Calu3 (cell line): ENCODE results near the gene CDH18. TPM values are rescaled to one million over a fixed set of nuclear protein-coding genes. Genes with fewer than 3 reads are reported as not detected.

ENCODE experiments used
- BruUV-seq: library from RNA; stranded (reverse); fragments of 400-500 nt; replicated peaks from 2 replicates; lab custom pipeline; 2021; lab: Mats Ljungman, UMichigan
- CTCF ChIA-PET: fragments of 300-600 bp; sonication (Branson Sonifier 250); formaldehyde crosslinking; loops from one replicate; lab custom pipeline; 2022; ENCODE audit warnings: antibody characterized with exemption; lab: Charles Lee
- DNase-seq: peaks from one replicate; pipeline ENCODE4 v3.0.0; 2022
- H3K27ac Mint-ChIP-seq: one replicate; pipeline ENCODE4 v1.8.0; 2022; ENCODE audit warnings: mixed read lengths; ENCODE audit not compliant: unreplicated experiment
- H3K27me3 Mint-ChIP-seq: one replicate; pipeline ENCODE4 v1.8.0; 2022; ENCODE audit warnings: mixed read lengths; ENCODE audit not compliant: unreplicated experiment
- H3K36me3 Mint-ChIP-seq: one replicate; pipeline ENCODE4 v1.8.0; 2022; ENCODE audit warnings: mild to moderate bottlenecking, moderate library complexity, mixed read lengths; ENCODE audit not compliant: insufficient read depth, unreplicated experiment
- H3K4me1 Mint-ChIP-seq: one replicate; pipeline ENCODE4 v1.8.0; 2022; ENCODE audit warnings: mild to moderate bottlenecking, low read depth, mixed read lengths; ENCODE audit not compliant: unreplicated experiment
- H3K4me3 Mint-ChIP-seq: one replicate; pipeline ENCODE4 v1.8.0; 2022; ENCODE audit warnings: mild to moderate bottlenecking, low read depth, moderate library complexity, mixed read lengths; ENCODE audit not compliant: unreplicated experiment
- H3K9me3 Mint-ChIP-seq: one replicate; pipeline ENCODE4 v1.8.0; 2022; ENCODE audit warnings: low read depth, mixed read lengths; ENCODE audit not compliant: unreplicated experiment
- CTCF ChIP-seq: fragments of 200-600 bp; IDR thresholded peaks from one replicate; pipeline ENCODE4 v1.8.0; 2022; ENCODE audit warnings: antibody characterized with exemption; ENCODE audit not compliant: unreplicated experiment
- intact Hi-C: fragments of 100-400 bp; cut with micrococcal nuclease; formaldehyde crosslinking; loops from one replicate; pipeline ENCODE4 v1.10.0; 2022; ENCODE audit not compliant: unreplicated experiment
- total RNA-seq: library from RNA; stranded (reverse); gene quantifications from 2 replicates; pipeline ENCODE4 v1.2.3, GENCODE V29; 2022

Gene CDH18
- total RNA-seq, 1 experiment from 2014 or later: not detected

- intact Hi-C loops: no loop called here
- peaks cover 9% of the 10 kb centered on the region for H3K9me3 Mint-ChIP-seq
- H3K4me3 Mint-ChIP-seq: no peak overlapping the region
- CTCF ChIA-PET: no interaction called here
- no TSS peak for BruUV-seq
- H3K36me3 Mint-ChIP-seq: no peaks in the 10 kb centered on the region
- H3K27ac Mint-ChIP-seq: no peak overlapping the region
- no peak for TF ChIP-seq CTCF
- no peaks in the 10 kb centered on the region for H3K4me1 Mint-ChIP-seq
- no peak for DNase-seq
- no peaks in the 10 kb centered on the region for H3K27me3 Mint-ChIP-seq
These were observed 236.7 kb downstream of the CDH18 start for GRCh38 chr5:19751326-19751725.

GRCh38 chr5:19745247-19745646 is 242.8 kb downstream of the CDH18 start:
- no peaks in the 10 kb centered on the region for H3K27me3 Mint-ChIP-seq
- no peak for DNase-seq
- H3K4me1 Mint-ChIP-seq: no peaks in the 10 kb centered on the region
- BruUV-seq: no TSS peak
- no peaks in the 10 kb centered on the region for H3K36me3 Mint-ChIP-seq
- H3K27ac Mint-ChIP-seq: no peak overlapping the region
- no peak overlapping the region for H3K4me3 Mint-ChIP-seq
- H3K9me3 Mint-ChIP-seq: peaks cover 3% of the 10 kb centered on the region
- CTCF ChIA-PET: interaction anchor here (0.6 kb wide), 1 partner anchor 1191 kb away, joined by 4 read pairs; no protein-coding TSS in a partner anchor
- intact Hi-C loops: no loop called here
- no peak for TF ChIP-seq CTCF

GRCh38 chr5:19739671-19740070 is 248.3 kb downstream of the CDH18 start:
- CTCF ChIA-PET: no interaction called here
- intact Hi-C loops: no loop called here
- Mint-ChIP-seq H3K36me3 (no peaks in the 10 kb centered on the region), H3K4me1 (no peaks in the 10 kb centered on the region), H3K4me3 (no peak overlapping the region), H3K27me3 (no peaks in the 10 kb centered on the region), H3K9me3 (no peaks in the 10 kb centered on the region), H3K27ac (no peak overlapping the region)
- BruUV-seq: no TSS peak
- no peak for DNase-seq
- TF ChIP-seq CTCF: no peak

- Mint-ChIP-seq H3K27ac (no peak overlapping the region), H3K27me3 (no peaks in the 10 kb centered on the region), H3K4me1 (peaks cover 11% of the 10 kb centered on the region), H3K36me3 (no peaks in the 10 kb centered on the region), H3K9me3 (peaks cover 7% of the 10 kb centered on the region), H3K4me3 (no peak overlapping the region)
- no TSS peak for BruUV-seq
- intact Hi-C loops: no loop called here
- no peak for DNase-seq
- CTCF ChIA-PET: no interaction called here
- TF ChIP-seq CTCF: no peak
These were observed 253.2 kb downstream of the CDH18 start for GRCh38 chr5:19734776-19735175.
